ENCODE results near the gene PRDM15. TPM values are rescaled to one million over a fixed set of nuclear protein-coding genes. Genes with fewer than 3 reads are reported as not detected.

Gene PRDM15
- polyA plus RNA-seq, 3 donors, result 0.19 to 19.0 (median 0.74) TPM

DNA sequence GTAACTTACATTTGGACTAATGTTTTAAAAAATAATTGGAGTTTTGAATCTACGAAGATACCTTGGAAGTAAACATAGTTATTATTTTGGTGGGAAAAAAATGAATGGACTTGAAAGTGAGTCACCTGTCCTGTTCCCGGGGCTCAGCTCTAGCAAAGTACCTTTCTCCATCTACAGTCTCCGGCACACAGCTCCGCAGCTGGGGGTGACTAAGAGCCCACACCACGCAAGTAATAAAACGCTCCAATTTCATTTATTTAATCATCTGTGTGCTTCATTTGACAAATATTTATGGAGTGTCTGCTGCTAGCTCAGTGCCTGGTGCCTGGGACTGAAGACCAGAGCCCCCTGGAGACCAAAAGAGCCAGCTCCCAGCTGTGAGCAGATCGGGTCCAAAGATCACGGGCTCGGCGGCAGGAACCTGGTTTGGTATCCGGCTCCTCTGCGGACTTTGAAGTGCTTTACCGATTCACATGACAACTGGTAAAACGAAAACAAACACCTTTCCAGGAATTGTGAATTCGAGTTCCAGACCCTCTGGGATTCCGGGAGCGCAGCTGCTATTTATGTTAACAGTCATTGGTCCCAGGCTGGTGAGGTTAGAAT lies 110.6 kb downstream of the PRDM15 start:
- peak overlapping the region in 1 of 7 donors; percentile 41 for H3K27ac Mint-ChIP-seq
- Histone ChIP-seq H3K36me3 (replicated peaks in 1 of 2; ENCODE audit: control insufficient read depth in 1 of 2, insufficient read depth in 2 of 2, low read length in 2 of 2) (no peaks in the 10 kb centered on the region), H3K27me3 (ENCODE audit: control insufficient read depth in 2 of 2, insufficient read depth in 2 of 2, low read length in 2 of 2) (peaks cover 55 to 81% of the 10 kb centered on the region in 2 donors), H3K4me2 (replicated peaks; ENCODE audit: extremely low read depth, low read length, poor library complexity, severe bottlenecking) (peak overlapping the region; percentile 61), H3K4me3 (replicated peaks in 1 of 3; ENCODE audit: low read depth in 2 of 3, low read length in 3 of 3) (peak overlapping the region; percentile 7 to 65 (median 14)), H3K9me3 (replicated peaks in 1 of 2; ENCODE audit: control insufficient read depth in 1 of 2, insufficient read depth in 1 of 2, low read length in 2 of 2) (peaks cover 0 to 14% of the 10 kb centered on the region in 2 donors), H3K27ac (ENCODE audit: low read depth in 1 of 2, low read length in 2 of 2) (no peak overlapping the region), H3K9ac (ENCODE audit: insufficient read depth, low read length, poor library complexity, severe bottlenecking) (peak overlapping the region; percentile 22), H4K20me1 (ENCODE audit: insufficient read depth, low read length) (no peaks in the 10 kb centered on the region), H3K4me1 (ENCODE audit: control insufficient read depth in 1 of 2, insufficient read depth in 2 of 2, low read length in 2 of 2) (peaks cover 32 to 39% of the 10 kb centered on the region in 2 donors), H3K79me2 (ENCODE audit: insufficient read depth, low read length) (no peaks in the 10 kb centered on the region), H2AFZ (ENCODE audit: insufficient read depth, low read depth, low read length, poor library complexity, severe bottlenecking) (peak overlapping the region; percentile 37)
- intact Hi-C loops (cut with micrococcal nuclease), result loop anchor here (5.0 to 10.0 kb wide), 2 partner anchors 41 to 94 kb away; no protein-coding TSS in a partner anchor
- peaks cover 26% of the 10 kb centered on the region for H3K4me1 Mint-ChIP-seq
- H3K36me3 Mint-ChIP-seq, result peaks cover 22 to 25% of the 10 kb centered on the region in 2 donors
- peaks cover 0 to 20% (median 13%) of the 10 kb centered on the region in 7 donors for H3K9me3 Mint-ChIP-seq
- DNase-seq, result peak in 1 of 3 donors; percentile 41
- TF ChIP-seq, protein P1, sequence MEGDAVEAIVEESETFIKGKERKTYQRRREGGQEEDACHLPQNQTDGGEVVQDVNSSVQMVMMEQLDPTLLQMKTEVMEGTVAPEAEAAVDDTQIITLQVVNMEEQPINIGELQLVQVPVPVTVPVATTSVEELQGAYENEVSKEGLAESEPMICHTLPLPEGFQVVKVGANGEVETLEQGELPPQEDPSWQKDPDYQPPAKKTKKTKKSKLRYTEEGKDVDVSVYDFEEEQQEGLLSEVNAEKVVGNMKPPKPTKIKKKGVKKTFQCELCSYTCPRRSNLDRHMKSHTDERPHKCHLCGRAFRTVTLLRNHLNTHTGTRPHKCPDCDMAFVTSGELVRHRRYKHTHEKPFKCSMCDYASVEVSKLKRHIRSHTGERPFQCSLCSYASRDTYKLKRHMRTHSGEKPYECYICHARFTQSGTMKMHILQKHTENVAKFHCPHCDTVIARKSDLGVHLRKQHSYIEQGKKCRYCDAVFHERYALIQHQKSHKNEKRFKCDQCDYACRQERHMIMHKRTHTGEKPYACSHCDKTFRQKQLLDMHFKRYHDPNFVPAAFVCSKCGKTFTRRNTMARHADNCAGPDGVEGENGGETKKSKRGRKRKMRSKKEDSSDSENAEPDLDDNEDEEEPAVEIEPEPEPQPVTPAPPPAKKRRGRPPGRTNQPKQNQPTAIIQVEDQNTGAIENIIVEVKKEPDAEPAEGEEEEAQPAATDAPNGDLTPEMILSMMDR (IDR thresholded peaks at IDR 0.05), result no peak
- H3K4me3 Mint-ChIP-seq, result peak overlapping the region; percentile 74 to 91
- 2% methylated on average over 11 of the region's 17 CpGs for WGBS (ENCODE audit: insufficient coverage)
- H3K27me3 Mint-ChIP-seq (ENCODE audit: low read depth in 3 of 3), result peaks cover 75 to 97% (median 86%) of the 10 kb centered on the region in 3 donors

DNA sequence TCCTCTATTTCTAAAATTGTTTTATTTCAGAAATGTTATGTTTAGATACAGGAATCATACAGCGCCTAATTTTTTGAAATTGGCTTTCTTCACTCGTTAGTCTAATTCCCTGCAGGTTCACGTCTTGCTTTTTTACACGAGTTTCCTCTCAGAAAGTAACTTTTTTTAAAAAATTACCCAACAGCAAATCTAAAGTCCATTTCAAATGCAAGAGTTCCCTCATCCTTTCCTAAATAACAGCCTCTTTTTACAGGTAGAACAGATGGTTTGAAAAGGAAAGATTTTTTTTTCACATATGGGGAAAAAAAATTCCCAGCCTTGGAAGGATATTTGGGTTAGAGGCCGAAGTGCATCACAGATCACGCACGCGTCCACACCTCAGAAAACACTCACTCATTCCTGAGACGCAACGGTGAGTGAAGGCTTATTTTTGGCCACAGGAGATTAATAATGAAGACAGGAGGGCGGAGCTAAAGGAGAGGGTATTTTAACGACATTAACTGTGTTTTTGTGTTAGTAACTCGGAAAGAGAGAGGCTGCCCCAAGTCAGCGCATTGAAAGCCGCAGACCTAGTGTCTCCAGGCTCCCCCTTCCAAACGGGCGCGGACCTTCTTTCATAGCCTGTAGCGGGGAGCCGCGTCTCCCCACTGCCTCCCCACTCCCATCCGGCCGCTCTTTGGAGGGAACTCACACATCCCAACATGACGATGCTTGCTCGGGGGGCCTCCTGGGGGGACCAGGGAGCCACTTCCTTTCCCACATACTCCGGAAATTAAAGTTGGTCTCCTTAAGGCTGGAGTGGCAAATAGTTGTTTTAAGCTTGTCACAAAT lies 111.3 kb downstream of the PRDM15 start:
- H3K4me3 Mint-ChIP-seq, result peak overlapping the region; percentile 47 to 91
- no peak overlapping the region for H3K27ac Mint-ChIP-seq
- Histone ChIP-seq H3K27me3 (ENCODE audit: control insufficient read depth in 2 of 2, insufficient read depth in 2 of 2, low read length in 2 of 2) (peaks cover 55 to 85% of the 10 kb centered on the region in 2 donors), H3K9me3 (replicated peaks in 1 of 2; ENCODE audit: control insufficient read depth in 1 of 2, insufficient read depth in 1 of 2, low read length in 2 of 2) (peaks cover 0 to 14% of the 10 kb centered on the region in 2 donors), H3K27ac (ENCODE audit: low read depth in 1 of 2, low read length in 2 of 2) (no peak overlapping the region), H3K4me1 (ENCODE audit: control insufficient read depth in 1 of 2, insufficient read depth in 2 of 2, low read length in 2 of 2) (peaks cover 39 to 46% of the 10 kb centered on the region in 2 donors), H3K4me3 (replicated peaks in 1 of 3; ENCODE audit: low read depth in 2 of 3, low read length in 3 of 3) (peak overlapping the region in 1 of 3 experiments; percentile 65), H3K36me3 (replicated peaks in 1 of 2; ENCODE audit: control insufficient read depth in 1 of 2, insufficient read depth in 2 of 2, low read length in 2 of 2) (no peaks in the 10 kb centered on the region), H3K4me2 (replicated peaks; ENCODE audit: extremely low read depth, low read length, poor library complexity, severe bottlenecking) (peak overlapping the region; percentile 61), H2AFZ (ENCODE audit: insufficient read depth, low read depth, low read length, poor library complexity, severe bottlenecking) (no peak overlapping the region), H4K20me1 (ENCODE audit: insufficient read depth, low read length) (no peaks in the 10 kb centered on the region), H3K79me2 (ENCODE audit: insufficient read depth, low read length) (no peaks in the 10 kb centered on the region), H3K9ac (ENCODE audit: insufficient read depth, low read length, poor library complexity, severe bottlenecking) (no peak overlapping the region)
- TF ChIP-seq, protein P1 (IDR thresholded peaks at IDR 0.05), result no peak
- H3K4me1 Mint-ChIP-seq, result peaks cover 33% of the 10 kb centered on the region
- H3K9me3 Mint-ChIP-seq, result peaks cover 0 to 20% (median 13%) of the 10 kb centered on the region in 7 donors
- WGBS (ENCODE audit: insufficient coverage), result 0% methylated on average over 5 of the region's 26 CpGs
- H3K27me3 Mint-ChIP-seq (ENCODE audit: low read depth in 3 of 3), result peaks cover 79 to 99% (median 90%) of the 10 kb centered on the region in 3 donors
- H3K36me3 Mint-ChIP-seq, result peaks cover 22 to 29% of the 10 kb centered on the region in 2 donors
- intact Hi-C loops (cut with micrococcal nuclease), result loop anchor here (5.0 to 10.0 kb wide), 2 partner anchors 41 to 93 kb away; no protein-coding TSS in a partner anchor
- no peak for DNase-seq
